IMR-90 (cell line): Measurements from ENCODE around the gene GRIK1. TPM values are rescaled to one million over a fixed set of nuclear protein-coding genes. Genes with fewer than 3 reads are reported as not detected.

ENCODE experiments used
- ATAC-seq: fragments of 200-7000 bp; cut with Tn5 transposase; 2 replicates; pipeline ENCODE4 v1.9.1; 2020; ENCODE audit warnings: low read depth, mild to moderate bottlenecking, moderate library complexity
- BruUV-seq: library from RNA; stranded (reverse); fragments of 400-500 nt; replicated peaks from 2 replicates; lab custom pipeline; 2021; lab: Mats Ljungman, UMichigan
- CTCF ChIA-PET: fragments of 300-600 bp; formaldehyde crosslinking; extraction: SDS; loops from one replicate; lab custom pipeline; 2021; ENCODE audit warnings: antibody characterized with exemption; lab: Yijun Ruan, JAX
- POLR2A ChIA-PET: fragments of 300-600 bp; sonication (Branson Sonifier 250); formaldehyde crosslinking; loops from one replicate; lab custom pipeline; 2022; ENCODE audit warnings: antibody characterized with exemption; ENCODE audit not compliant: unreplicated experiment; lab: Charles Lee
- DNase-seq: peaks from one replicate; pipeline ENCODE4 v3.0.0; 2013
- H2AFZ ChIP-seq: replicated peaks from 2 replicates; pipeline ENCODE3; 2013; ENCODE audit warnings: low read length, mild to moderate bottlenecking; ENCODE audit not compliant: poor library complexity
- H2AK5ac ChIP-seq: 2 replicates; pipeline ENCODE4 v1.6.1; 2013; ENCODE audit warnings: low read depth, low read length, inconsistent platforms
- H2AK9ac ChIP-seq: replicated peaks from 2 replicates; pipeline ENCODE3; 2013; ENCODE audit warnings: mild to moderate bottlenecking, low read depth, low read length, moderate library complexity; ENCODE audit not compliant: poor library complexity
- H2BK120ac ChIP-seq: 2 replicates; pipeline ENCODE4 v1.6.1; 2013; ENCODE audit warnings: low read depth, low read length, inconsistent platforms
- H2BK15ac ChIP-seq: 3 replicates; pipeline ENCODE4 v1.6.1; 2013; ENCODE audit warnings: low read depth, low read length, inconsistent platforms
- H2BK20ac ChIP-seq: 2 replicates; pipeline ENCODE4 v1.6.1; 2013; ENCODE audit warnings: low read depth, mild to moderate bottlenecking, inconsistent platforms, low read length, moderate library complexity
- H2BK5ac ChIP-seq: 2 replicates; pipeline ENCODE4 v1.6.1; 2013; ENCODE audit warnings: mild to moderate bottlenecking, low read depth, low read length, inconsistent platforms; ENCODE audit not compliant: poor library complexity, severe bottlenecking
- H3K14ac ChIP-seq: replicated peaks from 2 replicates; pipeline ENCODE4 v1.6.1; 2013; ENCODE audit warnings: low read depth, low read length, inconsistent platforms
- H3K18ac ChIP-seq: 2 replicates; pipeline ENCODE4 v1.6.1; 2013; ENCODE audit warnings: low read depth, low read length, control low read depth
- H3K23ac ChIP-seq: 2 replicates; pipeline ENCODE4 v1.6.1; 2013; ENCODE audit warnings: low read depth, low read length, inconsistent platforms
- H3K27ac ChIP-seq: 2 replicates; pipeline ENCODE4 v1.5.1; 2013; ENCODE audit warnings: mild to moderate bottlenecking, control low read depth, low read length; ENCODE audit not compliant: insufficient read depth
- H3K27me3 ChIP-seq: 2 replicates; pipeline ENCODE4 v1.6.1; 2013; ENCODE audit warnings: low read length; ENCODE audit not compliant: control insufficient read depth, insufficient read depth
- H3K36me3 ChIP-seq: 2 replicates; pipeline ENCODE4 v1.6.1; 2013; ENCODE audit warnings: low read length, mixed read lengths; ENCODE audit not compliant: control insufficient read depth, insufficient read depth
- H3K4ac ChIP-seq: 2 replicates; pipeline ENCODE4 v1.6.1; 2013; ENCODE audit warnings: low read depth, low read length, inconsistent platforms
- H3K4me1 ChIP-seq: 2 replicates; pipeline ENCODE4 v1.6.1; 2013; ENCODE audit warnings: low read length, mixed read lengths; ENCODE audit not compliant: control insufficient read depth, insufficient read depth
- H3K4me2 ChIP-seq: 2 replicates; pipeline ENCODE4 v1.6.1; 2013; ENCODE audit warnings: low read depth, mild to moderate bottlenecking, control low read depth, low read length, moderate library complexity
- H3K4me3 ChIP-seq: 2 replicates; pipeline ENCODE4 v1.5.1; 2013; ENCODE audit warnings: low read depth, mild to moderate bottlenecking, control low read depth, low read length, moderate library complexity; ENCODE audit not compliant: insufficient read depth
- H3K56ac ChIP-seq: 2 replicates; pipeline ENCODE4 v1.6.1; 2013; ENCODE audit warnings: low read length, inconsistent platforms; ENCODE audit not compliant: insufficient read depth; ENCODE audit errors: extremely low read depth
- H3K79me1 ChIP-seq, 2 experiments: 2 replicates each; pipeline ENCODE4 v1.6.1; 2013; ENCODE audit warnings: low read length in 2 of 2, inconsistent platforms in 1 of 2, low read depth in 1 of 2
- H3K9ac ChIP-seq: 2 replicates; pipeline ENCODE4 v1.6.1; 2013; ENCODE audit warnings: low read depth, low read length, control low read depth
- H3K9me1 ChIP-seq: 2 replicates; pipeline ENCODE4 v1.6.1; 2013; ENCODE audit warnings: low read length, inconsistent platforms; ENCODE audit not compliant: insufficient read depth
- H3K9me3 ChIP-seq: 2 replicates; pipeline ENCODE4 v1.6.1; 2013; ENCODE audit warnings: low read length; ENCODE audit not compliant: control insufficient read depth, insufficient read depth
- H4K20me1 ChIP-seq: 2 replicates; pipeline ENCODE4 v1.6.1; 2013; ENCODE audit warnings: low read length, inconsistent platforms; ENCODE audit not compliant: insufficient read depth
- H4K5ac ChIP-seq: 2 replicates; pipeline ENCODE4 v1.6.1; 2013; ENCODE audit warnings: mild to moderate bottlenecking, low read depth, low read length, control low read depth
- H4K8ac ChIP-seq, 2 experiments: 2 replicates each; pipeline ENCODE4 v1.6.1; 2013; ENCODE audit warnings: low read depth in 2 of 2, low read length in 2 of 2, control low read depth in 1 of 2, inconsistent platforms in 1 of 2
- H4K91ac ChIP-seq: 2 replicates; pipeline ENCODE4 v1.6.1; 2013; ENCODE audit warnings: low read depth, low read length, inconsistent platforms; ENCODE audit not compliant: insufficient read depth
- BHLHE40 ChIP-seq: fragments of 150-350 bp; IDR thresholded peaks from 2 replicates; pipeline ENCODE4 v1.6.1; 2016; ENCODE audit warnings: mild to moderate bottlenecking, low read depth, low read length
- CEBPB ChIP-seq: IDR thresholded peaks from 2 replicates; pipeline ENCODE4 v1.6.1; 2012; ENCODE audit warnings: low read depth, low read length, improper control_type of control experiment
- CHD1 ChIP-seq: IDR thresholded peaks from 2 replicates; pipeline ENCODE4 v1.6.1; 2012; ENCODE audit warnings: low read depth, low read length, improper control_type of control experiment
- CTCF ChIP-seq: conservative IDR thresholded peaks from 2 replicates; pipeline ENCODE4 v1.5.1; 2012; ENCODE audit warnings: mild to moderate bottlenecking, low read depth, low read length, improper control_type of control experiment
- ELK1 ChIP-seq: fragments of 150-350 bp; IDR thresholded peaks from 2 replicates; pipeline ENCODE4 v1.6.1; 2016; ENCODE audit warnings: low read depth, mild to moderate bottlenecking, low read length, moderate library complexity, borderline replicate concordance
- FOS ChIP-seq: fragments of 150-350 bp; IDR thresholded peaks from 2 replicates; pipeline ENCODE4 v1.6.1; 2016; ENCODE audit warnings: low read depth, low read length
- MAZ ChIP-seq: IDR thresholded peaks from 2 replicates; pipeline ENCODE4 v1.6.1; 2012; ENCODE audit warnings: low read depth, mild to moderate bottlenecking, low read length, improper control_type of control experiment, moderate library complexity, borderline replicate concordance
- MXI1 ChIP-seq: IDR thresholded peaks from 2 replicates; pipeline ENCODE4 v1.6.1; 2012; ENCODE audit warnings: low read depth, mild to moderate bottlenecking, low read length, moderate library complexity, borderline replicate concordance
- NFE2L2 ChIP-seq: fragments of 150-350 bp; IDR thresholded peaks from 2 replicates; pipeline ENCODE4 v1.6.1; 2016; ENCODE audit warnings: low read depth, mild to moderate bottlenecking, low read length
- POLR2A ChIP-seq: IDR thresholded peaks from 2 replicates; pipeline ENCODE4 v1.6.1; 2012; ENCODE audit warnings: mild to moderate bottlenecking, low read depth, low read length
- RAD21 ChIP-seq: IDR thresholded peaks from 2 replicates; pipeline ENCODE4 v1.6.1; 2012; ENCODE audit warnings: low read length, improper control_type of control experiment
- RCOR1 ChIP-seq: IDR thresholded peaks from 2 replicates; pipeline ENCODE4 v1.6.1; 2012; ENCODE audit warnings: mild to moderate bottlenecking, low read length, improper control_type of control experiment; ENCODE audit not compliant: insufficient replicate concordance
- RFX5 ChIP-seq: IDR thresholded peaks from 2 replicates; pipeline ENCODE4 v1.8.0; 2012; ENCODE audit warnings: low read depth, mild to moderate bottlenecking, low read length, moderate library complexity
- SMC3 ChIP-seq: fragments of 150-350 bp; IDR thresholded peaks from 2 replicates; pipeline ENCODE4 v1.6.1; 2016; ENCODE audit warnings: low read depth, mild to moderate bottlenecking, antibody characterized with exemption, low read length, moderate library complexity
- WGBS, 2 experiments: methylation state at CpG; one replicate each; pipeline versions ENCODE4 v1.1.5 to v1.1.7; 2013; ENCODE audit warnings: missing lambda C conversion rate in 2 of 2; ENCODE audit not compliant: insufficient read length in 1 of 2; ENCODE audit errors: extremely low coverage in 2 of 2; 5-methylcytosine and 5-hydroxymethylcytosine counted together
- dilution Hi-C: fragments of 300-500 bp; cut with HindIII; formaldehyde crosslinking; loops from one replicate; pipeline ENCODE4 v1.14.3; 2018; ENCODE audit warnings: low sequenced_read_pairs; ENCODE audit not compliant: unreplicated experiment
- in situ Hi-C: fragments of 300-500 bp; cut with MboI; formaldehyde crosslinking; loops from 3 replicates; pipeline ENCODE4 v1.14.3; 2019; ENCODE audit warnings: low sequenced_read_pairs, inconsistent platforms, mixed read lengths
- intact Hi-C: fragments of 100-400 bp; cut with micrococcal nuclease; formaldehyde crosslinking; loops from 2 replicates; pipeline ENCODE4 v1.10.0; 2022
- polyA plus RNA-seq, 3 experiments: library from polyadenylated mRNA; depleted of rRNA; stranded (reverse); fragments of >200 nt; gene quantifications; 2 replicates each; pipeline ENCODE4 v1.2.3, GENCODE V29; 2012; ENCODE audit warnings: low replicate concordance in 1 of 3
- total RNA-seq: library from RNA; depleted of rRNA; stranded (reverse); fragments of >200 nt; gene quantifications from 2 replicates; pipeline ENCODE4 v1.2.3, GENCODE V29; 2012

The GRIK1 gene
- total and polyA plus RNA-seq, 2 of the 4 experiments (the other 2 are of a cell fraction), result not detected

GRCh38 chr21:29712818-29713217 is 227.0 kb downstream of the GRIK1 start:
- no CpG with 5 or more reads among the region's 2 CpGs for WGBS, 2 experiments
- Histone ChIP-seq H4K20me1 (no peaks in the 10 kb centered on the region), H2AK9ac (no peak overlapping the region), H3K79me1 (no peaks in the 10 kb centered on the region), H3K36me3 (no peaks in the 10 kb centered on the region), H3K27me3 (no peaks in the 10 kb centered on the region), H3K14ac (no peak overlapping the region), H3K4ac (no peak overlapping the region), H2AFZ (no peak overlapping the region), H3K4me3 (no peak overlapping the region), H3K27ac (no peak overlapping the region), H3K18ac (no peak overlapping the region; the same call in 1 of the 2 replicates), H3K9me3 (no peaks in the 10 kb centered on the region), H2BK15ac (no peak overlapping the region), H3K9ac (no peak overlapping the region), H2BK5ac (no peak overlapping the region), H3K9me1 (no peaks in the 10 kb centered on the region; the same call in 1 of the 2 replicates), H4K8ac (no peak overlapping the region), H4K91ac (no peak overlapping the region), H3K4me2 (no peak overlapping the region), H3K56ac (no peak overlapping the region; the same call in 1 of the 2 replicates), H2BK120ac (no peak overlapping the region), H2AK5ac (no peak overlapping the region), H3K23ac (no peak overlapping the region), H3K4me1 (no peaks in the 10 kb centered on the region), H2BK20ac (no peak overlapping the region; the same call in 1 of the 2 replicates), H4K5ac (no peak overlapping the region)
- TF ChIP-seq POLR2A (no peak), SMC3 (no peak), RCOR1 (no peak), FOS (no peak), MXI1 (no peak), NFE2L2 (no peak), BHLHE40 (no peak), ELK1 (no peak), CTCF (no peak), CEBPB (no peak), RAD21 (no peak), MAZ (no peak), RFX5 (no peak), CHD1 (no peak)
- dilution Hi-C loops (no loop called here), intact Hi-C loops (loop anchor here (10.0 kb wide), 1 partner anchor 398 kb away; no protein-coding TSS in a partner anchor), in situ Hi-C loops (no loop called here)
- no TSS peak for BruUV-seq
- ATAC-seq (no peak), DNase-seq (no peak)
- ChIA-PET CTCF (no interaction called here), POLR2A (no interaction called here)
